ENCODE data around the gene BEX4. TPM values are rescaled to one million over a fixed set of nuclear protein-coding genes. Genes with fewer than 3 reads are reported as not detected.

Gene BEX4
- total and polyA plus RNA-seq, 2 of the 8 experiments (the other 6 are each of a cell fraction or from before 2014, with no cell fraction given): 27.2 to 45.1 TPM

GRCh38 chrX:103211012-103211715, 3.7 kb upstream of the BEX4 start:
- FAIRE-seq: peak; percentile 88
- WGBS, 2 experiments (ENCODE audit: extremely low coverage in 1 of 2, insufficient coverage in 1 of 2, insufficient read length in 1 of 2, insufficient replicate concordance in 2 of 2, low coverage in 1 of 2, low lambda C conversion rate in 2 of 2, missing lambda C conversion rate in 1 of 2): 31% methylated on average over 7 of the region's 7 CpGs; no CpG with 5 or more reads in 1 of the 2 experiments
- no peak overlapping the region for H4K5ac ChIP-seq (ENCODE audit: insufficient read length, low read depth, low read length)
- H3K9me3 ChIP-seq (ENCODE audit: insufficient read depth in 2 of 2, low read depth in 1 of 2, low read length in 1 of 2): no peaks in the 10 kb centered on the region
- H3K18ac ChIP-seq (ENCODE audit: extremely low read depth, low read length): no peak overlapping the region
- no peak overlapping the region for H3K23ac ChIP-seq (ENCODE audit: insufficient read length)
- H3K4me3 ChIP-seq (ENCODE audit: extremely low read depth in 1 of 4, insufficient read depth in 2 of 4, low read depth in 3 of 4, low read length in 4 of 4): no peak overlapping the region
- 0 out of 4 replicates have a peak, but pooled peaks cover 0 to under 1% of the 10 kb centered on the region in 2 experiments for H3K79me2 ChIP-seq (ENCODE audit: control insufficient read depth in 1 of 2, insufficient read depth in 2 of 2, low read length in 2 of 2)
- no peak overlapping the region for H2BK15ac ChIP-seq (ENCODE audit: low read length)
- H3K27me3 ChIP-seq (replicated peaks in 1 of 4; ENCODE audit: control insufficient read depth in 3 of 4, extremely low read depth in 1 of 4, insufficient read depth in 3 of 4, low read length in 3 of 4): no peaks in the 10 kb centered on the region
- H3K14ac ChIP-seq (ENCODE audit: insufficient read length): no peak overlapping the region
- no peak overlapping the region for H4K8ac ChIP-seq (ENCODE audit: extremely low read depth, insufficient read depth, low read length)
- H3K4me1 ChIP-seq (replicated peaks in 1 of 4; ENCODE audit: control insufficient read depth in 3 of 4, insufficient read depth in 4 of 4, low read length in 3 of 4): peaks cover 0 to 2% (median 0%) of the 10 kb centered on the region in 4 experiments; a peak in 1 of 7 replicates
- H3K27ac ChIP-seq (ENCODE audit: low read depth, low read length): no peak overlapping the region
- H3K4ac ChIP-seq (replicated peaks; ENCODE audit: insufficient read length, low read depth, low read length): no peak overlapping the region
- H2AFZ ChIP-seq (ENCODE audit: low read length): no peak overlapping the region
- no peak overlapping the region for H2AK5ac ChIP-seq (ENCODE audit: low read depth, low read length)
- H2BK5ac ChIP-seq (ENCODE audit: low read depth, low read length): no peak overlapping the region
- H3K23me2 ChIP-seq (ENCODE audit: low read depth, low read length): no peaks in the 10 kb centered on the region
- H2BK20ac ChIP-seq (ENCODE audit: low read length): no peak overlapping the region
- DNase-seq (ENCODE audit: low read depth in 1 of 2, low spot score in 2 of 2): no peak
- H4K91ac ChIP-seq (replicated peaks; ENCODE audit: insufficient read length, low read length): no peak overlapping the region
- H2BK12ac ChIP-seq (ENCODE audit: low read depth, low read length): no peak overlapping the region
- H4K20me1 ChIP-seq (replicated peaks in 1 of 2; ENCODE audit: control insufficient read depth in 1 of 2, insufficient read depth in 2 of 2, low read length in 2 of 2): no peaks in the 10 kb centered on the region
- no peak overlapping the region for H3K56ac ChIP-seq (replicated peaks; ENCODE audit: insufficient read length, low read depth, low read length)
- no peak overlapping the region for H2BK120ac ChIP-seq (replicated peaks; ENCODE audit: low read depth, low read length)
- H3K36me3 ChIP-seq (ENCODE audit: control insufficient read depth in 2 of 4, insufficient read depth in 4 of 4, low read length in 3 of 4): peaks cover 0 to 1% (median 0%) of the 10 kb centered on the region in 4 experiments; a peak in 1 of 8 replicates
- no peaks in the 10 kb centered on the region for H3K79me1 ChIP-seq (ENCODE audit: low read depth, low read length)
- CTCF ChIA-PET (ENCODE audit: partially characterized antibody): interaction anchor here (0.7 to 1.6 kb wide), 15 partner anchors 9 to 302 kb away, joined by 3 to 6 read pairs (median 3); partner anchors contain the start of gene TCEAL7
- no peak overlapping the region for H3K4me2 ChIP-seq (ENCODE audit: insufficient read depth in 1 of 2, low read depth in 2 of 2, low read length in 2 of 2)
- no peak overlapping the region for H3K9ac ChIP-seq (replicated peaks in 1 of 4; ENCODE audit: extremely low read depth in 1 of 4, low read depth in 3 of 4, low read length in 3 of 4)
- POLR2A ChIA-PET (ENCODE audit: partially characterized antibody): interaction anchor here (0.8 to 1.2 kb wide), 3 partner anchors 39 to 253 kb away, joined by 3 to 4 read pairs (median 3); no protein-coding TSS in a partner anchor
- TF ChIP-seq CTCF (IDR thresholded peaks at IDR 0.05; ENCODE audit: control extremely low read depth in 1 of 3, insufficient read depth in 1 of 3, low read depth in 1 of 3, low read length in 3 of 3): peak in 2 of 3 experiments; percentile 50 to 54; a peak in 3 of 4 replicates
- no peak for TF ChIP-seq RNF2 (IDR thresholded peaks at IDR 0.05; ENCODE audit: borderline replicate concordance, low read depth, low read length, missing control alignments, poor library complexity, severe bottlenecking)
- TF ChIP-seq, protein P1, sequence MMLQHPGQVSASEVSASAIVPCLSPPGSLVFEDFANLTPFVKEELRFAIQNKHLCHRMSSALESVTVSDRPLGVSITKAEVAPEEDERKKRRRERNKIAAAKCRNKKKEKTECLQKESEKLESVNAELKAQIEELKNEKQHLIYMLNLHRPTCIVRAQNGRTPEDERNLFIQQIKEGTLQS (IDR thresholded peaks at IDR 0.05; ENCODE audit: insufficient read depth, low read depth, low read length): no peak
- TF ChIP-seq RBBP5 (IDR thresholded peaks at IDR 0.05; ENCODE audit: borderline replicate concordance, low read depth, low read length): no peak
- peak; percentile 51 to 59 for TF ChIP-seq RAD21 (IDR thresholded peaks at IDR 0.05 in 1 of 2, conservative IDR thresholded peaks at IDR 0.05 in 1 of 2; ENCODE audit: low read depth in 2 of 2, low read length in 2 of 2)
- no peak for TF ChIP-seq HDAC2 (IDR thresholded peaks at IDR 0.05; ENCODE audit: borderline replicate concordance in 1 of 2, low read depth in 2 of 2, low read length in 2 of 2)
- TF ChIP-seq CBX5 (IDR thresholded peaks at IDR 0.05; ENCODE audit: low read depth, low read length): no peak

All from H1 (cell line).